ELF-1 (cell line): ENCODE measurements around the gene EVI5.
"Not testable (repeated sequence)": the region's sequence is repeated elsewhere in the genome, so short reads cannot be mapped to it uniquely, and the experiment has no call there.

ENCODE experiments used
- DNase-seq: peaks from one replicate; pipeline ENCODE4 v3.0.0-alpha.2; 2016; ENCODE audit warnings: low read depth, low spot score

EVI5 gene

DNA sequence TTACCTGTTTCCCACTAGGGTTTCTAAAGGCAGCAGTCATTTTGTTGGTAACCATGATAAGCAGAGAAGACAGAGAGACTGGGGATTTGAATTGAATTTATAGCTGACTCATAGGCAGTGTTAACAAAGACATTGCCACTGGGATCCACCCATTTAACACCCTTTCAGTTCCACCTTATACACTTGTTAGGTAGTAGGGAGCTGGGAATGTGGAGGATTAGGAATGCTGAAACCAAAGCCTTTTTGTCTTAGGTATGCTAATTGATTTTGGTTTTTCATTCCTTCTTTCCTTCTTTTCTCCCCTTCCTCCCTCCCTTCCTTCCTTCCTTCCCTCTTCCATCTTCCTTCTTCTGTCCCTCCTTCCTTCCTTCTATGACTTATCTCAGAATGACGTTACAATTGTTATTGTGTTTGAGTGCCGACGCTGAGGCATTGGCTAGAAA is 7.5 kb upstream of the EVI5 start:
- DNase-seq: peak; percentile 29

DNA sequence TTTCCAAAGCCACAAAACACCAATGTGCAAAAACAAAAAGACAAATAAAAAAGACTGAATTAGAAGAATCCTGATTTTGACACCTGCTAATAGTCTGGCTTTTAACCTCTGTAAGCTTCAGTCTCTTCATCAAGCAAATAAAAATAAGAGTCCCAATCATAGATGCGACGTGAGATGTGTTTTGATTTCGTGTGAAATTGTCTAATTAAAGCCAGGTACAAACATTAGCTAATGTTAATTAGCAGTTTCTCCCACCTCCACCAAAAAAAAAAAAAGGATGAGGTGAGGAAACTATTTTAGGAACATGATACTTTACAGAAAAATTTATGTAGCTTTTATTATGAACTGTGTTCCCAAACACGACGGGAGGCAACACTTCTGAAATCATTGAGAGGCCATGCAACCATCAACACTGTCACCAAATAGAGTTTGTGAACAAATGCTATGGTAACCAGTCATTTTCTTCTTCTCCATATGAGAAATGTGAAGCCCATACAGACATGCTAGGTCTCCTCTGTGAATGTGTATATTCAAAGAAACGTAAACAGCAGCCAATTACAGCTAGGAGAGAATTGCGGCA is 6.7 kb upstream of the EVI5 start:
- peak; percentile 12 for DNase-seq

GRCh38 chr1:92790867-92791266 is 6.0 kb upstream of the EVI5 start:
- no peak for DNase-seq

GRCh38 chr1:92790081-92790480 is 5.2 kb upstream of the EVI5 start:
- no peak for DNase-seq

DNA sequence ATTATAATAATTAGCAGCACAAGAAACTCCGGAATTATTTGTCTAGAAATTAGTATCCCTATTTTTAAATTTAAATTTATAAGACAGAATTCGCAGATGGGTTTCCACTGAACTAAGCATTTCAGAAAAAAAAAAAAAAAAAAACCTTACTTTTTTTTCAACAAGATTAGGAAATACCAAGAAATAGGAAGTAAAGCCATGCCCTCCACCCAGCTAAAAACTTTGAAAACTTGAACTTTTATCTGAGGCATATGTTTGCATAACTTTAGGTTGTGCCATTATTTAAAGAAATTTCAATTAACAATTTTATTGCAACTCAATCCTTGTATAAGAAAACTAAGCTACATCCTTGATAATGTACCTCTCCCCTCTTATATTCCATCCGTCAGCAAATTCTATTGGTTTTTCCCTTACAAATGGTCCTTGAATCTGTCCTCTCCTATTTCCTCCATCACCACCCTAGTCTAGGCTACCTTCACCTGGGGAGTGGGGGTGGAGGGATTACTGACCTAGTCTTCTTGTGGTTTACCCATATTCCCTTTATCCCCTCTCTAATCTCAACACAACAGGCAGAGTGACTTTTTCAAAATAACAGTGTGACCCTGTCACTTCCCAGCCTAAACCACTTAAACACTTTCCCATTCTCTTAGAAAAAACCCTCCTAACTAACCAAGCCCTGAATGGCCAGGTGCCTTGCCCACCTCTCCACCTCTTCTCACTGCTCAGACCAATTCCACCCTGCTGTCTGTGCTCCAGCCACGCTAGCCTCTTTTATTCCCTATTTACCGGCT is 1.4 kb upstream of the EVI5 start:
- DNase-seq: no peak

DNA sequence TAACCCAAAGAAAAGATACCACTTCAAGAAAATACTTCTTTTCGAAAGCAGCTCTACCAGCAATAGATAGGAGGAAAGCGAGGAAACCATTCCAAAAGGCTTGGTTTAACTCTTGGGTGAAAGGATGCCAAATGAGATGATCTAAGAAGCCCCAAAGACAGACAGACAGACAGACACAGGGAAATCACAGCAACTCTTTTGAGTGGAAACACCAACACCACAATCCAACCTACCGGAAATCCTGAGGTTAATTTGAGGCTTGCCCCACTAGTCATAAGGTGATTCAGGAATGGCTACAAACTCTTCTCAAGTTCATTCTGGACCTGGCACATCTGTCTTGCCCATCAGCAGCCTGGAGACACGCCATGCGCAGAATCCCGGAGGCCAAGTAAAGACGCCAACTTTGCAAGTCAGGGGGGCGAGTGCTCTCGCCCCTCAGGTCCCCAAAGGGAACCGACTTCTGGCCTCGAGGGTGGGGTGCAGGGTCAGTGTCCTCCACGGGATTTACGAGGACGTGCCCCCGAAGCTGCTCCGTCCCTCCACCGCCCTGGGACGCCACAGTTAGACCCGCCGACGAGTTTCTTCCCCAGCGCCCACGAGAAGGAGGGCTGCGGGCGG is 778 bp downstream of the EVI5 start:
- DNase-seq: peak; percentile 50

DNA sequence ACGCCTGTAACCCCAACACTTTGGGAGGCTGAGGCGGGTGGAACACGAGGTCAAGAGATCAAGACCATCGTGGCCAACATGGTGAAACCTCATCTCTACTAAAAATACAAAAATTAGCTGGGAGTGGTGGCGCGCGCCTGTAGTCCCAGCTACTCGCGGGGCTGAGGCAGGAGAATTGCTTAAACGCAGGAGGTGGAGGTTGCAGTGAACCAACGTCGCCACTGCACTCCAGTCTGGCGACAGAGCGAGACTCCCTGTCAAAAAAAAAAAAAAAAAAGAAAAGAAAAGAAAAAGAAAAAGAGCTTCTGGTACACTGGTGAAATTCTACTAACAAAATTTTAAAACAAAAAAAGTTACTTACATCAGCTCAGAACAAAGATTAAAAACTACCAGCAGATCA is 1.4 kb downstream of the EVI5 start:
- peak; percentile 57 for DNase-seq

DNA sequence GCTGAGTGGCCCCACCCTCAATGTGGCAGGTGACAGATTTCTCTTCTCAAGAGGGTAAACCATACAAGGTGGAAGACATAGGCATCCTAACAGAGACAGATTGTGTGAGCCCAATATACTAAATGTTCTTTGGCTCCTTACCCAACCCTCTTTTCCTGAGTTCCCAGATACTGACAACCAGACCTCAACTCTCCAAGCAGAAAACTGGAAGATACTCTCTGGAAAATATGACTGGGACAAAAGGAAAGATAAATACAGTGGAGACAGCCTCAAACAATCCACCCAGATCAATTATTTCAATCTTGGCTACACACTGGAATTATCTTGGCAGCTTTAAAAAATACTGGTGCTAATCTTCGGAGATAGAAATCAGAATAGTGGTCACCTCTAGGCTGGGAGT is 6.5 kb downstream of the EVI5 start:
- no peak for DNase-seq

DNA sequence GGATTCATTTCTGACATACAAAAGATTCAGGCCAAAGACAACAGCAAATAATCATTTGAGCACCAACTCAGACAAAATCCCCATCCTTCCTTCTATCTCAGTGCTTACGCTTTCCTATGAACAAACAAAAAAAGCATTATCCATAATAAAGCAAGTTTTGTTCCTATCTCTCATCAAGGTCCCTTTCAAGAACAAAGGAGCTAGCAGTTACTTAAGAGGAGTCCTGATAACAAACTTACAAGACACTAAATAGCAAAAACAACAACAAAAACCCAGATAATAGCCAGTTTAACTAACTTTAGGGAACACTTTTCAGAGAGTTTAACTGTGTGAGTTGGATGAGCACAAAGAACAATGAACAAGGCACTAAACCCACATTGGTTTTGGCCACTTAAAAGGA is 10.5 kb downstream of the EVI5 start:
- DNase-seq: no peak

GRCh38 chr1:92773749-92774148 is 11.2 kb downstream of the EVI5 start:
- not testable (repeated sequence) for DNase-seq

- no peak for DNase-seq
These were observed 15.1 kb downstream of the EVI5 start for GRCh38 chr1:92769856-92770255.

DNA sequence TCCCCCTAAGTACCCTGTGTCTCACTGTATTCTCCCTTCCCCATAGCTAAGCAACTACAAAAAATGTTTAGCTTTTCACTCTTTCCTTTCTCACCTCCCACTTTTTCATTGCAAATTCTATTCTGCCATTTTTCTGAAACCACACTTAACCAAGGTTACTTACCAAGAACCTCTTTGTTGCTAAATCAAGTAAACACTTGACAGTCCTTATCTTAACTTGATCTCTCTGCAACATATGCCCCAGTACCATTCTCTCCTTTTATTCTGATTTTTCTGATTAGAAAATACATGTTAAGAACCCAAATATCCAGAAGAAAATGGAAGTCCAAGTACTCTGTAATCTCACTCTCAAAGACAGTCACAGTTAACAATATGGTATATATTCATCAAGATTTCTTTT is 16.0 kb downstream of the EVI5 start:
- no peak for DNase-seq

DNA sequence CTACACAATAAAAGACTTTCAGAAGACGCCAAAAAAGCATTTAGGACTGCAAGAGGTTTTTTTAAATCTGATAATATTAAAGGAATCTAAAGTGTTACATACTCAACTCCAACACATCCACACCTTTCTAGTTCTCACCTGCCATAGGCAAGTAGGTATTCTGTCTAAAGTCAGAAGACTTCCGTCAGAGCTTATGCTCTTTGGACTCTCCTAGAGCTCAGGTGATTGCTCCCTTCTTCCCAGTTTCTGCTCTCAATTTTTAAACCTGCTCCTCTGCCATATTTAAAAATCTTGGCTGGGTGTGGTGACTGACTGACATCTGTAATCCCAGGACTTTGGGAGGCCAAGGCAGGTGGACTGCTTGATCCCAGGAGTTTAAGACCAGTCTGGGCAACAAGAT is 16.6 kb downstream of the EVI5 start:
- no peak for DNase-seq

DNA sequence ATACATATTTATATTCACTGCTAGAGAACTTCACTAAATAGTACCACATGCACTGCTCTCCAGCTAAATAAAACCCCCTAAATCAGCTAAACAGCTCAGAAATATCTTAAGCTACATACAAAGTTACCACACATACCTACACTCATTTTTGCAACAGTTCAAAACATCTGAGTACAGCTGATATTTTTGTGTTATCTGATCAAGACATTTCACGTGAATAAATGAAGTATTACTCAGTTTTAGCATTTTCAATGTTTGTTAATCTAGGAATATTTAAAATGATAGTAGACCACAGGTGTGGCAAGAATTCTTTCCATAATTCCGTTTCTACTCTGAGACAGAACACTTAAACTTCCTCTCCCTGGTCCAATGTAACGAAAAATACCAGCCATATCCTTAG is 20.8 kb downstream of the EVI5 start:
- DNase-seq: no peak

DNA sequence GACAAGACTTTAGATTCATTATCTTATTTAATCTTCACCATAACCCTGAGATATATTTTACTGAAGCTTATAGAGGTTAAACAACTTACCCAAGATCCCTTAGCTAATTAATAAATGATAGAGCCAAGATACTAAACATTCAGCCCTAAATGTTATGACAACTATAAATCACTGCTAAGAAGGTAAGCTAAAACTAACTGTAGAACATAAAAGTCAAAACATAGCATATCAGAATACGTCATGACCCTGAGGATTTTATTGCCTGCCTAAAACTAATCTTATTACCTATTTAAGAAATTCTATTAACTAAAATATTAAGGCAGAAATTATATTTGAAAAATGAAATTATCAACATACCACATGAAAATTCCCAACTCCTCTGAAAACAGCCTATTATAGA is 22.6 kb downstream of the EVI5 start:
- DNase-seq: no peak

DNA sequence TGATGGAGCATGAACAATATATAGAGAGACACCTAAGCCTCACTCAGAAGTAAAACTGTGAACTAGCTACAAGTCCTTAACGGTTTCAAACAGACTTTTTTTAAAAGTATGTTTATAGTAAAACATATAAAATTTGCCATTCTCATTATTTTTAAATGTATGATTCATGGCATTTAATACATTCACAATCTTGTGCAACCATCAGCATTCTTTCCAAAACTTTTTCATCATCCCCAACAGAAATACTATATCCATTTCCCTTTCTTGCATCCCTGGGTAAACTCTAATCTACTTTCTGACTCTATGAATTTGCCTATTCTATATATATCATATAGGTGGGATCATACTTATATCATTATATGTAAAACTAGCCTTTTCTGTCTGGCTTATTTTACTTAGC is 25.5 kb downstream of the EVI5 start:
- DNase-seq: no peak

DNA sequence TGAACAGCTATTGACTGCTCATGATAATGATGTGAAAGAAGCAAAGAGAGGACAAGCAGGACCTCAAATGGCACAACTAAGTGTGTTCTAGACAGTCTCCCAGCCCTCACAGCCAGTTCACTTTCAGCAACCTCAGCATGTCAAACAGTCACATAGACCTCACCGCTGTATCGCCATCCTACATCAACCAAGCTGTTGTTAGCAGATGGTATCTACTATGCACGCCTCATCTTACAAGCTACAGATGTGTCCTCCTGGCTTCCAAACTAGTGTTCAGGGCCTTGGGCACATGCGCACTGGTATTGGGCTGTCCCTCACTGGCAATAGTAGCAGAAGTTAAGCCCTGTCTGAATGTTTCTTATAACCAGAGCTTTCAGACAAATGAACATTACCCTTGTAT is 28.4 kb downstream of the EVI5 start:
- DNase-seq: no peak

DNA sequence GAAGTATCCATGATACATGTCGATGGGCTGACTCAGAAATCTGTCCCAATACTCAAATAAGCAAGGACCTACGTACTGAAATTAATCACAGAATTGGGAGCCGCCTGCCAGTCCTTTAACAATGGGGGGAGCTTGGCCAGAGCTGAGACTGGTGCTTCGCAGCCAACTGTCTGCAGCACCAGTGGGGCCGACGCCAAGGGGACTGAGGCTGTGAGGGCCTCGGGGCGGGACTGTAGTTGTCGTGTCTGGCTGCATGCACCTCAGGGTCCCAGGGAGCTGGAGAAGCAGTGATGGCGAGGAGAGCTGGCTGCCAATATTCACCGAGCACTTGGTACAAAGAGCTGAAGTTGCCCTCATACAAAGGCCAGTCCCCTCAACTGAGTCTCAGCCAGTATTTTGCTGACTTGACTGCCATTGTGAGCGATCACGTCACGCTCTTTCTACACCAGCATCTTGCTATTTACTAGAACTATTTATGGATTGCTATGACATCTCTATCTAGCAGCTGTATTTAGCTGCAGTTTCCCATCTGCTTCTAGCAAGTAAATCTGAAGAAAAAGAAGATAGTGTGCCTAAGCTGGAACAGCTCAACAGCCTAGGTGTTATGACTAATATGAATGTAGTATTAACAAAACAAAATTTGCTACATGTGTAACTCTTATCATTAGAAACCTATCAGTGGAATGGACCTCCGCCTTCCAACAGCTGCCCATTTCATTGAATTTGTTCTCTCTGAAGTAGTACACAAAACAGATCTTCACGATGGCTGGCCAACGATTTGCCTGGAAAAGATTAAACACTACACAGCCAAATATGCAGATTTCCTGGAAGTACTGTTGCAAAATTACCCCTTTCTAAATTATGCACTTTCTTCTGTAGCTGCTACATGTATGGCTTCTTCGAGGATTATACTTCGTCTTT is 29.1 kb downstream of the EVI5 start:
- no peak for DNase-seq

GRCh38 chr1:92754719-92755050 is 30.2 kb downstream of the EVI5 start:
- DNase-seq: no peak

DNA sequence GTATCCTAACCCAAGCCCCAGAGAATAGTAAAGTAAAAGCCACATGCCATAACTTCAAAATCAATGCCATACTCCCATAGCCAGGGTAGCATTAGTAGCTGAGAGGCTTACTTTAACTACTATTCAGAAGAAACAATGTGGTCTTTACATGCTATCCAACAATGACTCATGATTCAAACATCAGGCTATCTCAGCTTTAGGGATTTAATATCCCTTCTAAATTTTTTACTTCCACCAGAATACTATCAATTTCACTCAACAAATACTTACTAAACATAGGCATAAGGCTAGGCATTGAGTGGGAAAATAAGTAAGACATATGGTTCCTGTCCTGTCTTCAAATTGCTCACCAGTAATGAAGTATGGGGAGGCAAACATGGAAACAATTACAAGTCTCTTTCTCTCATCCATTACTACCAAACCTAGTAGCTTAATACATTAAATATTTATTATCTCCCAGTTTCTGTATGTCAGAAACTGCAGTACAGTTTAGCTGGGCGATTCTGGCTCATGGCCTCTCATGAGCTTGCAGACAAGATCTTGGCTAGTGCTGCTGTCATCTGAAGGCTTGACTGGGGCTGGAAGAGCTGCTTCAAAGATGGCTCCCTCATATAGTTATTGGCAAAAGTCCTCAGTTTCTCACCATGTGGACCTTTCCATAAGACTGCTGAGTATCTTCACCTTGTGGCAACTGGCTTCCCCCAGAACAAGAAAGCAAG is 30.7 kb downstream of the EVI5 start:
- no peak for DNase-seq

DNA sequence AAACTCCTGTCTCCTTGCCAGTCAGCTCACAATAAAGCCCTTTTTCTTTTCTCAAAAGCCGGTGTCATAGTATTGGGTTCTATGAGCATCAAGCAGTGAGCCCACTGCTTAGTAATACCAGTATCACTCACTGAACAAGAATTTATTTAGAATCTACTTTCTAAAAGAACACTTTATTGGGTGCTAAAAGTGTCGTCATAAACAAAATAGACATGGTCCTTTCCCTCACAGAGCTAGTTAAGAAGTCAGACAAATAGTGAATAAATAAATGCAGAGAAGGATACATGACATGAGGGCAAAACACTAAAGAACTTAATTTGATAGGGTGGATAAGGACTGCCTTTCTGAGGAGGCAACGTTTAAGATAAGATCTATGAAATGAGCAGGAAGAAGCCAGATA is 32.2 kb downstream of the EVI5 start:
- DNase-seq: no peak
